Effector CD8-positive, alpha-beta T cell (primary cell): ENCODE data around the gene RLN3.
A peak's percentile ranks its signal among the peaks of the same experiment; 100 is the strongest.

Experiments used
- DNase-seq: peaks from one replicate; lab custom pipeline; 2025; lab: John Stamatoyannopoulos, UW
- total RNA-seq, 4 experiments: gene quantifications; one replicate each; lab custom pipeline; 2026; lab: John Stamatoyannopoulos, UW

The RLN3 gene
- total RNA-seq, result 0 to 0.09 (median 0) reads per million in 4 experiments

- DNase-seq, result no peak
Observed at GRCh38 chr19:14027856-14028450, at the start of gene RLN3. RLN3 (plus strand) TSS chr19:14028148; CDS start chr19:14028205, 57 bp downstream.

DNA sequence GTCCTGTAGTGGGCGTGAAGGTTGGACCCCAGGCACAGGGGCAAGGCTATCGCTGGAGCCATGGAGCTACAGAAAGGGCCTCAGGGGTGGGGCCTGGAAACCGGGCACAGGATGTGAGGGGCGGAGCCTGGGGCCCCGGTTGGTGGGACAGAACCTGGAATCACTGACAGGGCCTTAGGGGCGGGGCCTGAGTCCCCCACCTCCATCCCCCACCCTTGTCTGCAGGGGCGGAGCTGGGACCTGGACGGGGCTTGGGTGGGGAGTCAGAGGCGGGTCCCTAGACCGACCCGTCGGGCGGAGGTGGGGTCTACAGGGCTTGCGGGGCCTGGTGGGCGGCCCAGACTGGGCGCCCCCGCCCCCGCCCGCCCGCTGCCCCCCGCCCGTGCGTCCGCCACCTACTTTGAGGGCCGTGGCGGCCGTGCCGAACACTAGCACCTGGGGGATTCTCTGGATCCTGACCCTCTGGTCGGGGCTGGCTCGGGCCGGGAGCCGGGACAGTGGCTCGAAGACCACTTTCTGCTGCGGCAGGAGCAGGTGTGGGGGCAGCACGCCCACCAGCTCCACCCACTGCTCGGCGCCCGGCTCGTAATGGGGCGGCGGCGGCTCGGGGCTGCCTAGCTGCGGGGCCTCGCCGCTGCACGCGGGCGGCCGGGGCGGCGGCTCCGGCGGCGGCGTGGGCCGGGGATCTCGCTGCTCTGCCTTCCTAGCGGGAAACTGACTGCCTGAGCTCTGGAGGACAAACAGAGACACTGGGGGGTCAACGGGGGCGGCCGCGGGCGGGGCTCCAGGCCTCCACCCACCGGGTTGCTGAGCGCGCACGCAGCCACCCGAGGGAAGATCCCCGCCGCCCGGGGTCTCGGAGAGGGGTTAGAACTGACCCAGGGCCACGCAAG is 49.4 kb upstream of the RLN3 start:
- DNase-seq, result peak; percentile 14

DNA sequence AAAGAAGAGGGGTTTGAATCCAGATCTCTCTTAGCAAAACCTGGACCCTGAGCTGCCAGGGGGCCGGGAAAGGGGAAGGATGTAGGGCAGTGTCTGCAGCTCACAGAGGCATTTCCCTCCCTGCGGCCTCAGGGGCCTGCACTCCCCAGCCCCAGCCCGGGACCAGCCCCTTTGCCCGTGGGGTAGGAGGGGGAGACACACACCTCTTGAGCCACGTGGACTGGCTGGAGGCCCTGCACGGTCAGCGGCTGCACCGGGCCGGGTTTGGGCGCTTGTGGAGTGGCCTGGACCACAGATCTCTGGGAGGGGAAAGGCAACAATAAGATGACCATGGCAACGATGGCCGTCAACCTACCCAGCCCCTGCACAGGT is 48.7 kb upstream of the RLN3 start:
- no peak for DNase-seq

GRCh38 chr19:13979686-13980085 is 48.3 kb upstream of the RLN3 start:
- no peak for DNase-seq

GRCh38 chr19:13980340-13980739 is 47.6 kb upstream of the RLN3 start:
- no peak for DNase-seq

DNA sequence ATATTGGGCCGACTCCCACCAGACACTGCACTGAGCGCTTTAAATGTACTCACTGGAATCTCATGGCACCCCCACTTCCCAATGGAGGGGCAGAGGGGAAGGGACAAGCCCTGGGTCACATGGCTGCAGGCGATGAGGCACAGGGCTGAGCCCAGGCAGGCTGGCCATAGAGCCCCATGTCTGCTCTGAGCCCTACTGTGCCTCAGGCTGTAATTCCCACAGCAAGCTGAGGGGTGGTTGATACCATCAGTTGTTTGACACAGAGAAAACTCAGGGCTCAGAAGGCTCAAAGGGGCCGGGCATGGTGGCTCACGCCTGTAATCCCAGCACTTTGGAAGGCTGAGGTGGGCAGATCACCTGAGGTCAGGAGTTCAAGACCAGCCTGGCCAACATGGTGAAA is 46.9 kb upstream of the RLN3 start:
- DNase-seq, result no peak

DNA sequence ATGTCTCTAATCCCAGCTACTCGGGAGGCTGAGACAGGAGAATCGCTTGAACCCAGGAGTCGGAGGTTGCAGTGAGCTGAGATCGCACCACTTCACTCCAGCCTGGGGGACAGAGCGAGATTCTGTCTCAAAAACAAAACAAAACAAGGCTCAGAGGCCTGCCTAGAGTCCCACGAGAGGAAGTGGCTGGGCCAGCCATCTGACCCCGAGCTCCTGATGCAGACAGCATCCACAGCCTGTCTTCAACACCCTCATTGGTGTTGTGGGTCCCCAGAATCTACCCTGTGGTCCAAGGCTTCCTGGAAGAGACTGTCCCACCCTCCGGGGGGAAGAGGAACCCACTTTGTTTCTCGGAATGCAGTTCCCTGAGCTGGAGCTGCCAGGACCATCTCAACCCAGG is 46.5 kb upstream of the RLN3 start:
- DNase-seq, result no peak

GRCh38 chr19:13981988-13982501 is 45.9 kb upstream of the RLN3 start:
- DNase-seq, result no peak

- DNase-seq, result no peak
Observed at GRCh38 chr19:13982773-13983172, 45.2 kb upstream of the RLN3 start.

DNA sequence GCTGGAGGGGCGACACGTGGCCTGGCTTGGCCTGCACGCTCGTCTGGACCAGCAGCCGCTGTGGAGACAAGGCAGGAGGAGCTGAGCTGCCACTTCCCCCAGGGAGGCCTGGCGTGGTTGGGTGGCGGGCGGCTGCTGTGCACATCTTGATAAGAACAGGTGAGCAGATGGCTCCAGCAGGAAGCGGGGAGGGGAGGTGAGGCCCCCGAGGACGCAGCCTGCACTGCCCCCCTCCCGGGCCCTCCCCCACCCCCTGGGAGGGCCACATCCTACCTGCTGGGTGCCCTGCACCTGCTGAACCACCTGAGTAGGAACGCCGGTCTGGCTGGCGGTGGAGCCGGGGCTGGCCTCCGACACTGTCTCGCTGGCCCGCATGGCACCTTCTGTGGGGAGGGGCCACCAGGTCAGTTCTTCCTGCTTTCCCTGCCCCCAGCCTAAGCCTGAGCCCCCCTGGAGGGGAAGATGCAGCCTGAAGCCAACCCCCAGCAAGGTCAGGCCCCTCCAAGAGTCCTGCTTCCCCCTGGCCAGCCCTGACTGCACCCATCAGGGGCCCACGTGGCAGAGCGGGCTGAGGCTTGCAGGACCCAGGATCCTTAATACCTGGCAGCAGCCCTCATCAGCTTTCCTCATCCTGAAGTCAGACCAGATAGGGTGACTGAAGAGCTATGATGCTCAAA is 44.6 kb upstream of the RLN3 start:
- no peak for DNase-seq

GRCh38 chr19:13984186-13984585 is 43.8 kb upstream of the RLN3 start:
- DNase-seq, result no peak

DNA sequence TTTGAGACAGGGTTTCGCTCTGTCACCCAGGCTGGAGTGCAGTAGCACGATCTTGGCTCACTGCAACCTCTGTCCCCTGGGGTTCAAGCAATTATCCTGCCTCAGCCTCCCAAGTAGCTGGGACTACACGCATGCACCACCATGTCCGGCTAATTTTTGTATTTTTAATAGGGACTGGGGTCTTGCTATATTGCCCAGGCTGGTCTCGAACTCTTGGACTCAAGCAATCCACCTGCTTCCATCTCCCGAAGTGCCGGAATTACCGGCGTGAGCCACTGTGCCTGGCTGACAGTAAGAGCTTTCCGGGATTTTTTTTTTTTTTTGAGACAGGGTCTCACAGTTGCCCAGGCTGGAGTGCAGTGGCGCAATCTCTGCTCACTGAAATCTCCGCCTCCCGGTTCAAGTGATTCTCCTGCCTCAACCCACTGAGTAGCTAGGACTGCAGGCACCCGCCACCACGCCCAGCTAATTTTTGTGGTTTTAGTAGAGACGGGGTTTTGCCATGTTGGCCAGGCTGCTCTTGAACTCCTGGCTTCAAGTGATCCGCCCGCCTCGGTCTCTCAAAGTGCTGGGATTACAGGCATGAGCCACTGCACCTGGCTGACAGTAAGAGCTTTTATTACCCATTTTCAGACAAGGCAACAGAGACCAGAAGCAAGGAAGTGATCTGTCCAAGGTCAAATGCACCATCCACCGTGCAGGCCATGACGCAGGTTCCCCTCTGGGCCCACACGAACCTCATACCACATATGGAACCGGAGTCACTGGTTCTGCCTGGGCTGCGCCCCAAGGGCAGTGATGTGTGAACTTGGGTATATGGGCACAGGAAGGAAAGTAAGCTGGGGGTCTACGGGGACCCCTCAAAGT is 42.8 kb upstream of the RLN3 start:
- DNase-seq, result no peak

DNA sequence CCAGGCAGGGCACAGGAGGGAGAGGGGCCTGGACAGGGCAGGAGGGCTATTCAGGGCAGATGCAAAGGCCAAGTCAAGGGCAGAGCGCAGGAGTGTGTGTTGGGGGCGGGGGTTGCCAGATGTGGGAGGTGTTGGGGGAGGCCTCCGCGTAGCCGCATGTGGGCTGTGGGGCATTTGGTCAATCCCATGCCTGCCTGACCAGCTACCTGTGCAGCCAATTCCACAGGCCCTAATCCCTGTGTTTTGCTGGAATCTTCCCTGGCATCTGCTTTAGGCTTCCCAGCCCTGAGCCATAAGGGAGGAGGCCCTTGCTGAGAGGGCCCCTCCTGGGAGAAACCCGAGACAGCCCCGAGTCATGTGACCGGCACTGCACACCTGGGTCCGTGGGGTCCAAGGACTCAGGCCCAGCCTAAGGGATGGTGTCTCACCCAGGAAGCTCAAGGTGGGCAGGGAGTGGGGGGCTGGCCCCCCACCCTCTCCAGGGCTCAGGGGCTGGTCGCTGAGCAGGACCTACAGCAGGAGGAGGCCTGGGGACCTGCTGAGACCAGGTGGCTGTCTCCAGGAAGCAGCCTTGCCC is 42.1 kb upstream of the RLN3 start:
- no peak for DNase-seq

DNA sequence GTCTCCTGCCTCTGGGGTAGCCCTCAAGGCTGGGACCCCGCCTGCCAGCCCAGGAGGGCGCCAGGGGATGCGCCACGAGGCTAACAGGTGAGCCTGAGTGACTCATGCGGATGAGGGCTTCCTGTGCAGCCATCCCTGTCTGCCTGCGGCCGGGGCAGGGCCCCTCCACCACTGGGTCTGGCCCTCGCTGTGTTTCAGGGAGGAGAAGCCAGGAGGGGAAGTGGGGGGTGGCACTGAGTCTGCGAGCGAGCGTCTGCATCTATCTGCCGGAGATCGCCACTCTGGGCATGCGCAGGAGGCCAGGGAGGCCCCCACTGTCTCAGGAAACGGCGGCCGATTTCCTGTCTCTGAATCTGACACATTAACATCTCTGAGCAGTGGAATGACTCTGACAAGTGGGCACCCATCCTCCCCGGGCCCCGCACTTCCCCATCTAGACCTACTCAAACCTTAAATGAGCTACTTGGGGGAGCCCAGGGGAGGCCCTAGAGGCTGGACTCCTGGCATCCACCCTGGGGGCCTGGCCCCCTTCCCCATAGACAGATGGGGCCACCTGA is 41.5 kb upstream of the RLN3 start:
- DNase-seq, result peak; percentile 96

DNA sequence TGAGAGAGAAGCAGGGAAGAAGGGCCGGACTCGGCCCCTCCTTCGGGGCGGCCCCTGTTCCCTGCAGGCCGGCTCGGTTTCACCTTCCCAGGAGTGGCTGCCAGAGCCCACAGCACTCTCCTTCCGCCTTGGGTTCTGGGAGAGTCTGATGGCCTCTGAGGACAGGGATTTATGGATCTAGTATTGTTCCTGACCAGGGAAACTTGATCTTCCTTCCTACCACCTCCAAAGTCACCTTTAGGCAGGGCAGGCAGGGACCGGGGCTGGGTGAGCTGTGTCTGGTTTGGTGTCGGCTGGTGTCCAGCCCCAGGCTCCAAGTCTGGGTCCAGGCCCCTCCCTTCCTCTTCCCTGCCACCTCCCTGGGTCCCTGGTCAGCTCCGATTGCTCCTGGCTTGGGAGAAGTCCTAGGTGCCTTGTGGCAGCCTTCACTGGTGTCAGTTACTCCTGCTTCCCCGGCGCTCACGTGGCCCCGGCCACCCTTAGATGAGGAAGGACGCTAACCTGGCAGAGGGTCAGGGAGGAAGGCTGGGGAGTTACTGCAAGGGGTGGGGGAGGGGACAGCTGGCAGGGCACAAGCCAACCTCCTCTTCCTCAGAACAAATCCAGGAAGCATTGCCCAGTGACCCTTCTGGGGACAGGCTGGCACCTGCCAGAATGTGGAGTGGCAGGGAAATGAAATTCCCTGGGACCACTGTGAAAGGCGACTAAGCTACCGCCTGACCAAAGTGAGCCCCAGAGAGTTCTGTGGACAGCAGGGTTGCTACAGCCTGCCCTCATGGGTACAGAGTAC is 40.7 kb upstream of the RLN3 start:
- DNase-seq, result no peak

DNA sequence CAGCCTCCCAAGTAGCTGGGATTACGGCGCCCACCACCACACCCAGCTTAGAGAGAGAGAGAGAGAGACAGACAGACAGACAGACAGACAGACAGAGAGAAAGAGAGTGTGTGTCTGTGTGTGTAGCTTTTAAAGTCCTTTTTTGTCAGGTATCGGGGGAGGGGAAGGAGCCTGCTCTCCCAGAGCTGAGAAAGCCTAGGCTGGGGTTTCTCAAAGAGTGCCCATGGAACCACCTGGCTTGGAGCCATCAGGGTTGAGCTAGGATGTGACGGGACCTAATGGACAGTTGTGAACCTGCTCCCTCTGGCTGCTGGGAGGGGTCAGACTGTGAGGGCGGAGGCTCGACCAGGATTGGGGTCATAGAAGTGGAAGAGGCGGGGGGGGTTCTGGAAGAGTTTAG is 38.5 kb upstream of the RLN3 start:
- no peak for DNase-seq

DNA sequence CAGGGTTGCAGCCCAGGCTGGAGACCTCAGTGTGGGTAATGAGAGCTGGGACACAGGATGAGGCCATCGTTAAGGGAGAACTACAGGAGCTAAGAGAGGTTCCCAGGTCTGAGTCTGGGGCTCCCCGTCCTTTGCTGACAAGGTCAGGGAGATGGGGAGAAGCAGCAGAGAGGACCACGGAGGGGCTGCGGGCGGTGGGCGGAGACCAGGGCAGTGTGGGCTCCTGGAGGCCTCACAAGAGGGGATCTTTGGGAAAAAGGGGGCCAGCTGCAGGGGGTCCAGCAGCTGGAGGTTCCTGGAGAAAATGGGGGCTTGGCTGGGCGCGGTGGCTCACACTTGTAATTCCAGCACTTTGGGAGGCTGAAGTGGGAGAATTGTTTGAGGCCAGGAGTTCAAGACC is 37.9 kb upstream of the RLN3 start:
- no peak for DNase-seq

- no peak for DNase-seq
Observed at GRCh38 chr19:13992025-13992424, 35.9 kb upstream of the RLN3 start.

- DNase-seq, result no peak
Observed at GRCh38 chr19:13993590-13994300, 34.2 kb upstream of the RLN3 start.
